ENCODE results near the gene CD300LD.

- TF ChIP-seq ZFP3 (CRISPR knock-in tag; IDR thresholded peaks at IDR 0.05) = no peak
- no peak for TF ChIP-seq ZNF70 (CRISPR knock-in tag; IDR thresholded peaks at IDR 0.05)
- no peak for TF ChIP-seq GLIS3 (CRISPR knock-in tag; IDR thresholded peaks at IDR 0.05)
- no peak for TF ChIP-seq RARB (CRISPR knock-in tag; IDR thresholded peaks at IDR 0.05)
- no peak for TF ChIP-seq ZC3H10 (CRISPR knock-in tag; IDR thresholded peaks at IDR 0.05)
Measured at GRCh38 chr17:74536890-74537289, 55.2 kb downstream of the CD300LD start.
